Measurements from ENCODE around the gene TAOK3. TPM values are rescaled to one million over a fixed set of nuclear protein-coding genes. Genes with fewer than 3 reads are reported as not detected.
A peak's percentile ranks its signal among the peaks of the same experiment; 100 is the strongest.

TAOK3 gene
- total and polyA plus RNA-seq, 2 of the 4 experiments (the other 2 are of a cell fraction), result 26.3 to 54.5 TPM

GRCh38 chr12:118307069-118307954 lies 65.4 kb downstream of the TAOK3 start:
- peak overlapping the region; percentile 100 for H2BK5ac ChIP-seq (ENCODE audit: low read depth, low read length, poor library complexity, severe bottlenecking)
- intact Hi-C loops (cut with micrococcal nuclease) (loop anchor here (1.0 to 5.0 kb wide), 3 partner anchors 51 to 115 kb away; no protein-coding TSS in a partner anchor), in situ Hi-C loops (cut with MboI; ENCODE audit: low sequenced_read_pairs) (no loop called here), dilution Hi-C loops (cut with HindIII; ENCODE audit: low sequenced_read_pairs, unreplicated experiment) (no loop called here)
- peak overlapping the region; percentile 97 for H2BK15ac ChIP-seq (ENCODE audit: low read depth, low read length)
- H3K4me1 ChIP-seq (ENCODE audit: control insufficient read depth, insufficient read depth, low read length), result peaks cover 6% of the 10 kb centered on the region
- H4K5ac ChIP-seq (ENCODE audit: low read depth, low read length), result peak overlapping the region; percentile 97
- peak overlapping the region; percentile 99 for H3K56ac ChIP-seq (ENCODE audit: extremely low read depth, insufficient read depth, low read length)
- POLR2A ChIA-PET (ENCODE audit: unreplicated experiment), result no interaction called here
- no CpG with 5 or more reads among the region's 8 CpGs for whole genome bisulfite sequencing, 2 experiments (ENCODE audit: extremely low coverage in 2 of 2, insufficient read length in 1 of 2)
- peak overlapping the region; percentile 94 for H3K9ac ChIP-seq (ENCODE audit: low read depth, low read length)
- H4K91ac ChIP-seq (ENCODE audit: insufficient read depth, low read depth, low read length), result peak overlapping the region; percentile 97
- H3K36me3 ChIP-seq (ENCODE audit: control insufficient read depth, insufficient read depth, low read length), result no peaks in the 10 kb centered on the region
- peak overlapping the region; percentile 79 for H2AK9ac ChIP-seq (replicated peaks; ENCODE audit: low read depth, low read length, poor library complexity)
- H3K23ac ChIP-seq (ENCODE audit: low read depth, low read length), result peak overlapping the region; percentile 100
- peak overlapping the region; percentile 94 for H2AK5ac ChIP-seq (ENCODE audit: low read depth, low read length)
- peak overlapping the region; percentile 90 to 98 for H4K8ac ChIP-seq (ENCODE audit: low read depth in 2 of 2, low read length in 2 of 2)
- peak overlapping the region; percentile 99 for H3K4me2 ChIP-seq (ENCODE audit: low read depth, low read length)
- BruUV-seq (replicated peaks), result no TSS peak
- H2BK20ac ChIP-seq (ENCODE audit: low read depth, low read length), result peak overlapping the region; percentile 83
- no peaks in the 10 kb centered on the region for H3K27me3 ChIP-seq (ENCODE audit: control insufficient read depth, insufficient read depth, low read length)
- DNase-seq (peak; percentile 95), ATAC-seq (ENCODE audit: low read depth) (peak; percentile 96)
- peaks cover 7 to 35% of the 10 kb centered on the region in 2 experiments; a peak in 3 of 4 replicates for H3K79me1 ChIP-seq (ENCODE audit: low read depth in 1 of 2, low read length in 2 of 2)
- CTCF ChIA-PET, result interaction anchor here (0.6 to 1.2 kb wide), 7 partner anchors 33 to 457 kb away, joined by 3 to 6 read pairs (median 4); partner anchors contain the start of gene SUDS3
- peak overlapping the region; percentile 16 for H2AFZ ChIP-seq (replicated peaks; ENCODE audit: low read length, poor library complexity)
- H3K27ac ChIP-seq (ENCODE audit: insufficient read depth, low read length), result peak overlapping the region; percentile 97
- H3K18ac ChIP-seq (ENCODE audit: low read depth, low read length), result peak overlapping the region; percentile 98
- peaks cover 4% of the 10 kb centered on the region; the same call in 1 of the 2 replicates for H4K20me1 ChIP-seq (ENCODE audit: insufficient read depth, low read length)
- no peaks in the 10 kb centered on the region for H3K9me3 ChIP-seq (ENCODE audit: control insufficient read depth, insufficient read depth, low read length)
- peak overlapping the region; percentile 99 for H3K14ac ChIP-seq (replicated peaks; ENCODE audit: low read depth, low read length)
- H3K4me3 ChIP-seq (ENCODE audit: insufficient read depth, low read depth, low read length), result peak overlapping the region; percentile 55
- H2BK120ac ChIP-seq (ENCODE audit: low read depth, low read length), result peak overlapping the region; percentile 98
- no peaks in the 10 kb centered on the region; the same call in 1 of the 2 replicates for H3K9me1 ChIP-seq (ENCODE audit: insufficient read depth, low read length)
- H3K4ac ChIP-seq (ENCODE audit: low read depth, low read length), result peak overlapping the region; percentile 98
- peak; percentile 64; the same call in 1 of the 2 replicates for TF ChIP-seq FOS (IDR thresholded peaks at IDR 0.05; ENCODE audit: low read depth, low read length)
- TF ChIP-seq, protein P1, sequence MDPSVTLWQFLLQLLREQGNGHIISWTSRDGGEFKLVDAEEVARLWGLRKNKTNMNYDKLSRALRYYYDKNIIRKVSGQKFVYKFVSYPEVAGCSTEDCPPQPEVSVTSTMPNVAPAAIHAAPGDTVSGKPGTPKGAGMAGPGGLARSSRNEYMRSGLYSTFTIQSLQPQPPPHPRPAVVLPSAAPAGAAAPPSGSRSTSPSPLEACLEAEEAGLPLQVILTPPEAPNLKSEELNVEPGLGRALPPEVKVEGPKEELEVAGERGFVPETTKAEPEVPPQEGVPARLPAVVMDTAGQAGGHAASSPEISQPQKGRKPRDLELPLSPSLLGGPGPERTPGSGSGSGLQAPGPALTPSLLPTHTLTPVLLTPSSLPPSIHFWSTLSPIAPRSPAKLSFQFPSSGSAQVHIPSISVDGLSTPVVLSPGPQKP (IDR thresholded peaks at IDR 0.05; ENCODE audit: borderline replicate concordance, low read depth, low read length), result peak; percentile 12; the same call in 1 of the 2 replicates
- TF ChIP-seq SMC3 (IDR thresholded peaks at IDR 0.05; ENCODE audit: low read depth, low read length), result no peak
- peak; percentile 9 for TF ChIP-seq RAD21 (IDR thresholded peaks at IDR 0.05; ENCODE audit: low read length)
- TF ChIP-seq RCOR1 (IDR thresholded peaks at IDR 0.05; ENCODE audit: insufficient replicate concordance, low read length), result no peak
- TF ChIP-seq, protein P2, sequence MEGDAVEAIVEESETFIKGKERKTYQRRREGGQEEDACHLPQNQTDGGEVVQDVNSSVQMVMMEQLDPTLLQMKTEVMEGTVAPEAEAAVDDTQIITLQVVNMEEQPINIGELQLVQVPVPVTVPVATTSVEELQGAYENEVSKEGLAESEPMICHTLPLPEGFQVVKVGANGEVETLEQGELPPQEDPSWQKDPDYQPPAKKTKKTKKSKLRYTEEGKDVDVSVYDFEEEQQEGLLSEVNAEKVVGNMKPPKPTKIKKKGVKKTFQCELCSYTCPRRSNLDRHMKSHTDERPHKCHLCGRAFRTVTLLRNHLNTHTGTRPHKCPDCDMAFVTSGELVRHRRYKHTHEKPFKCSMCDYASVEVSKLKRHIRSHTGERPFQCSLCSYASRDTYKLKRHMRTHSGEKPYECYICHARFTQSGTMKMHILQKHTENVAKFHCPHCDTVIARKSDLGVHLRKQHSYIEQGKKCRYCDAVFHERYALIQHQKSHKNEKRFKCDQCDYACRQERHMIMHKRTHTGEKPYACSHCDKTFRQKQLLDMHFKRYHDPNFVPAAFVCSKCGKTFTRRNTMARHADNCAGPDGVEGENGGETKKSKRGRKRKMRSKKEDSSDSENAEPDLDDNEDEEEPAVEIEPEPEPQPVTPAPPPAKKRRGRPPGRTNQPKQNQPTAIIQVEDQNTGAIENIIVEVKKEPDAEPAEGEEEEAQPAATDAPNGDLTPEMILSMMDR (conservative IDR thresholded peaks at IDR 0.05; ENCODE audit: low read depth, low read length), result 0 out of 2 replicates have a peak, but pooled peaks have one; percentile 2
- TF ChIP-seq POLR2A (IDR thresholded peaks at IDR 0.05; ENCODE audit: low read depth, low read length), result peak; percentile 73; the same call in 1 of the 2 replicates
- peak; percentile 90 for TF ChIP-seq BHLHE40 (IDR thresholded peaks at IDR 0.05; ENCODE audit: low read depth, low read length)
- peak; percentile 99 for TF ChIP-seq CEBPB (IDR thresholded peaks at IDR 0.05; ENCODE audit: low read depth, low read length)
- TF ChIP-seq MAFK (IDR thresholded peaks at IDR 0.05; ENCODE audit: low read depth, low read length), result peak; percentile 90
- no peak for TF ChIP-seq RFX5 (IDR thresholded peaks at IDR 0.05; ENCODE audit: low read depth, low read length)
- peak; percentile 80; the same call in 1 of the 2 replicates for TF ChIP-seq NFE2L2 (IDR thresholded peaks at IDR 0.05; ENCODE audit: low read depth, low read length)
- no peak; the same call in 1 of the 2 replicates for TF ChIP-seq CHD1 (IDR thresholded peaks at IDR 0.05; ENCODE audit: low read depth, low read length)
- 0 out of 2 replicates have a peak, but pooled peaks have one; percentile 15 for TF ChIP-seq MXI1 (IDR thresholded peaks at IDR 0.05; ENCODE audit: borderline replicate concordance, low read depth, low read length)
